GM12891 (cell line): ENCODE measurements around the gene PARD3.

Source experiments
- POLR2A ChIP-seq: IDR thresholded peaks from 2 replicates; pipeline ENCODE4 v1.6.1; 2011; ENCODE audit warnings: low read depth, low read length, control low read depth
- POLR2AphosphoS5 ChIP-seq: IDR thresholded peaks from 2 replicates; pipeline ENCODE4 v1.6.1; 2011; ENCODE audit warnings: low read depth, low read length, control low read depth
- POU2F2 ChIP-seq: IDR thresholded peaks from 2 replicates; pipeline ENCODE4 v1.6.1; 2011; ENCODE audit warnings: low read depth, mild to moderate bottlenecking, control low read depth, low read length, moderate library complexity
- TAF1 ChIP-seq: IDR thresholded peaks from 2 replicates; pipeline ENCODE4 v1.6.1; 2011; ENCODE audit warnings: low read depth, low read length, control low read depth

- TF ChIP-seq POLR2A, result no peak
- no peak for TF ChIP-seq TAF1
- no peak for TF ChIP-seq POU2F2
- TF ChIP-seq POLR2AphosphoS5, result no peak
Measured at GRCh38 chr10:34229917-34230316, 585.2 kb downstream of the PARD3 start.
